Fibroblast of skin of left quadriceps (primary cell): ENCODE results near the gene NPM1.
A peak's percentile ranks its signal among the peaks of the same experiment; 100 is the strongest.
"Not testable (repeated sequence)": the region's sequence is repeated elsewhere in the genome, so short reads cannot be mapped to it uniquely, and the experiment has no call there.

Source experiments
- DNase-seq, 2 experiments: peaks; one replicate each; pipeline ENCODE4 v3.0.0-alpha.2; 2013; ENCODE audit warnings: low read depth in 2 of 2

NPM1 gene, protein sequence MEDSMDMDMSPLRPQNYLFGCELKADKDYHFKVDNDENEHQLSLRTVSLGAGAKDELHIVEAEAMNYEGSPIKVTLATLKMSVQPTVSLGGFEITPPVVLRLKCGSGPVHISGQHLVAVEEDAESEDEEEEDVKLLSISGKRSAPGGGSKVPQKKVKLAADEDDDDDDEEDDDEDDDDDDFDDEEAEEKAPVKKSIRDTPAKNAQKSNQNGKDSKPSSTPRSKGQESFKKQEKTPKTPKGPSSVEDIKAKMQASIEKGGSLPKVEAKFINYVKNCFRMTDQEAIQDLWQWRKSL

GRCh38 chr5:171387345-171387969 is at the start of gene NPM1:
TSS of gene NPM1 (plus strand) at chr5:171387849. CDS start at chr5:171387949, 100 bp downstream.
- peak; percentile 97 for DNase-seq

DNA sequence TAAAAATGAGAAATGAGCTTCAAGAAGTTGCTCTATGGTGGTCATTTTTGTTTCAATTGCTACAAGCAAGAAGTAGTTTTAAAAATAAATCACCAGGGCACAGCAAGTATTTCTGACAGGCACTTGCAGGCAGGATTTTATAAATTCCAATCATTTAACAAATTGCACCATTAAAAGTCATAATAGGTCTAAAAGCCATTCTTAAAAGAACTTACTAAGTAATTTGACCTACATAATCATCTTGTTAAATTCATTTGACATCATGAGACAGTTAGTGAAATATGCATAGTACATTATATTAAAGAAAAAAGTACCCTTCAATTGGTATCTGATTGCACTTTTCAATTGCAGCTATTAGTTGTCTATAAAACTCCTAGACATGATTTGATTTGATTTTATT is 47.6 kb upstream of the NPM1 start:
- DNase-seq: no peak

GRCh38 chr5:171340491-171340890 is 47.2 kb upstream of the NPM1 start:
- DNase-seq: no peak

GRCh38 chr5:171342362-171343111 is 45.1 kb upstream of the NPM1 start:
- DNase-seq: peak; percentile 28 to 36

- no peak for DNase-seq
These were observed 42.6 kb upstream of the NPM1 start for GRCh38 chr5:171344936-171345608.

DNA sequence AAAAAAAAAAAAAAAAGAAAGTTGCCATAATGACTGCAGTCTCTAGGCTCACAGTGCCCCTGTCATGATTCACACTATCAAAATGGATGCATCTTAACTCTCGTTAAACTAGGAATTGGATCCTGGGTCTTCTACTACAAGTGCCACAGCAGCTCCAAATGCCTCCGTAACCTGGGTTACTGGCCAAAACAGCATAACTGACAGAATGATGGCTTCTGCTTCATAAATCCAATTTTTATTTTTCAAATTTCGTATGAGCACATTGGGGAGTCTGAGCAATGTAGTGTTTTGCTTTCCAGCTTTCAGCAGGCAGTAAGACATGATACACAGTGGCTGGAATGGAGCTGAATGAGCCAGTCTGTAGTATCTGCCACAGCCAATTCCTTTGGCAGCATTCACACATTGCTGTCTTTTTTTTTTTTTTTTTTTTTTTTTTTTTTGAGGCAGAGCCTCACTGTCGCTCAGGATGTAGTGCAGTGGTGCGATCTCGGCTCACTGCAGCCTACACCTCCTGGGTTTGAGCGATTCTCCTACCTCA is 36.0 kb upstream of the NPM1 start:
- DNase-seq: no peak

DNA sequence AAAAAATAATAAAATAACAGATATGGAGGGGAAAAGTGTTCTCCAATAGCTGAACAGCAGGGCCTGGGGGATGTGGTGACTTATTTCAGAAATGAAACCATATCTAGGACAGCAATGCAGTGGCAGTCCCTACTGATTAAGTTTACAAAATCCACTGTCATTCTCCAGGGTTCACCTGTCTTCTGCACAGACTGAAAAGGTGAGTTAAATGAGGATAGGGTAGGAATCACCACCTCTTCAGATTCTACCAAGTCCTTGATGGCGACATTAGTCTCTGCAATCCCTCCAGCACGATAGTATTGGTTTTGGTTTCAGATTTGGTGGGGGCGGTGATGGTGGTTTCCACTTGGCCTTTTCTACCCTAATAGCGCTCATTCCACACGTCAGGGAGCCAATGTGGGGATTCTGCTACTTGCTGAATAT is 32.3 kb upstream of the NPM1 start:
- no peak for DNase-seq

- no peak for DNase-seq
These were observed 29.8 kb upstream of the NPM1 start for GRCh38 chr5:171357843-171358242.

DNA sequence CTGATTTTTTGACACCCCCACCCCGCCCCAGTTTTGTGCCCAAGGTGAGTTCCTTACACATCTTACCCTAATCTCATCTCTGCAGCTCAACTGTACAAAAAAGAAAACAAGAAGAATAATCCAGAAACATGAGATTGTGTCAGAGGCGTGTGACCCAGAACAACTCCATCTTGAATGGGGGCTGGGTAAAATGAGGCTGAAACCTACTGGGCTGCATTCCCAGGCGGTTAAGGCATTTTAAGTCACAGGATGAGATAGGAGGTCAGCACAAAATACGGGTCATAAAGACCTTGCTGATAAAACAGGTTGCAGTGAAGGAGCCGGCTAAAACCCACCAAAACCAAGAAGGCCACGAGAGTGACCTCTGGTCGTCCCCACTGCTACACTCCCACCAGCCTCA is 26.5 kb upstream of the NPM1 start:
- not testable (repeated sequence) for DNase-seq

GRCh38 chr5:171363249-171363648 is 24.4 kb upstream of the NPM1 start:
- DNase-seq: not testable (repeated sequence)

DNA sequence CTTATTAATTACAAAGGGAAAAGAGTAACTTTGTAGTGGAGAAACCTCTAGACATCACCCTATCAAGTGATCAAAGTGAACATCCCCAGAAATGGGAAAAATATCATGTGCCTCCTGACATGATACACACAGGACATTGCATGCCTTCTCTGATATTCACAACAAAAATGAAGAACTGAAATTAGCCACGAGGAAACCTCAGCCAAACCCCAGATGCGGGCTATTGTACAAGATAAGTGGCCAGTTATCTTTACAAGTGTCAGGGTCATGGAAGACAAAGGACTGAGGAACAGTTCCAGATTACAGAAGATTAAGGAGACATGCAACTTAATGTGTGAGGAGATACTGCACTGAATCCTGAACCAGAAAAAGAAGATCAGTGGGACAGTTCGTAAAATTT is 23.8 kb upstream of the NPM1 start:
- no peak for DNase-seq

DNA sequence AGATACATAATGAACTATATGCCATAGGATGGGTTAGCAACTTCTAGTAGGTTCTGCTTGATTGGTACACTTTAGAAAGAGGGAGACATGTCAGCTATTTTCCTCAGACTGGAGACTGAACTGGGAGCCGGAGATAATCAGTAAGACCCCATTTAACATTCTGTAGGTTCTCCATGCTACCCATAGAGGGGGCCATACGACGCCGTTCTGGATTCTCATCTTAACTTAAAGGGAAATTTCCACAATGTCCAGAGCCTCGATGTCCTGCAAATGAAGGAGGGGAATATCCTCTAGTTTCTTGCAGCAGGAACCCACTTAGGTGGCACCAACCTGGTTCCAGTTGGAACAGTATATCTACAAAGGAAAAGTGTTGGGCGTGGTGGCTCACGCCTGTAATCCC is 22.3 kb upstream of the NPM1 start:
- no peak for DNase-seq

DNA sequence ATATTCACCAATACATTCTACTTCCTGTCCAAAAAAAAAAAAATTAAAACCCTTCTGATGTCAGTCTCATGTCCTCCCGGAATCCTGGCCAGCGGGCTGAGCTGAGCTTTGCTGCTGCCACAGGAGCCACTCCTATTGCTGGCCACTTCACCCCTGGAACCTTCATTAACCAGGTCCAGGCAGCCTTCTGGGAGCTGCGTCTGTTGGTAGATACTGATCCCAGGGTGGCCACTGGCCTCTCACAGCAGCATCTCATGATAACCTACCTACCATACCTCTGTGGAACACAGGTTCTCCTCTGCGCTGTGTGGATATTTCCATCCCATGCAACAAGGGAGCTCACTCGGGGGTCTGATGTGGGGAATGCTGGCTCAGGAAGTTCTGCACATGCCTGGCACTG is 21.0 kb upstream of the NPM1 start:
- DNase-seq: no peak

GRCh38 chr5:171367424-171368370 is 20.0 kb upstream of the NPM1 start:
- DNase-seq: no peak

GRCh38 chr5:171369056-171369455 is 18.6 kb upstream of the NPM1 start:
- no peak for DNase-seq

DNA sequence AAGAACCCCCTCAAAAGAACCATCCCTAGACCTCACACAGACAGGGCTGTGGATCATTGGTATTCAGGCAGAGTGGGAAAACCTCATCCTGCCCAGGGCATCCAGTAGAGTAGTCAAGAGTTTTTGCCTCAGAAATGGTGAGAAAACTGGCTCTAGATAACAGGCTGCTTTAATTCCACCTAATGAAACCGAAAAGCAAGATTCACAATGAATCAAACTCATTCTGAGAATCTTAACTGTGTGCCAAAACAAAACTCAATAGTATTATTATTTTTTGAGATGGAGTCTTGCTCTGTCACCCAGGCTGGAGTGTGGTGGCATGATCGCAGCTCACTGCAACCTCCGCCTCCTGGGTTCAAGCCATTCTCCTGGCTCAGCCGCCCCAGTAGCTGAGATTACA is 17.8 kb upstream of the NPM1 start:
- DNase-seq: no peak

- not testable (repeated sequence) for DNase-seq
These were observed 16.8 kb upstream of the NPM1 start for GRCh38 chr5:171370881-171371280.

- DNase-seq: no peak
These were observed 16.3 kb upstream of the NPM1 start for GRCh38 chr5:171371326-171371725.

DNA sequence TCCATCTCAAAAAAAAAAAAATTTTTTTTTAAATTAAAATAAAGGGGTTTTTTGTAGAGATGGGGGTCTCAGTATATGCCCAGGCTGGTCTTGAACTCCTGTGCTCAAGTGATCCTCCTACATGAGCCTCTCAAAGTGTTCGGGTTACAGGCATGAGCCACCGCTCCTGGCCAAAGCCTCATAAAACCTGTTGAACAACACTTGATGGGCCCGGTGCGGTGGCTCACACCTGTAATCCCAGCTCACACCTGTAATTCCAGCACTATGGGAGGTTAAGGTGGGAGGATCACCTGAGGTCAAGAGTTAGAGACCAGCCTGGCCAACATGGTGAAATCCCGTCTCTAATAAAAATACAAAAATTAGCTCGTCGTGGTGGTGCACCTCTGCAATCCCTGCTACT is 7.7 kb upstream of the NPM1 start:
- DNase-seq: no peak

- DNase-seq: not testable (repeated sequence)
These were observed 3.2 kb upstream of the NPM1 start for GRCh38 chr5:171384416-171384815.

DNA sequence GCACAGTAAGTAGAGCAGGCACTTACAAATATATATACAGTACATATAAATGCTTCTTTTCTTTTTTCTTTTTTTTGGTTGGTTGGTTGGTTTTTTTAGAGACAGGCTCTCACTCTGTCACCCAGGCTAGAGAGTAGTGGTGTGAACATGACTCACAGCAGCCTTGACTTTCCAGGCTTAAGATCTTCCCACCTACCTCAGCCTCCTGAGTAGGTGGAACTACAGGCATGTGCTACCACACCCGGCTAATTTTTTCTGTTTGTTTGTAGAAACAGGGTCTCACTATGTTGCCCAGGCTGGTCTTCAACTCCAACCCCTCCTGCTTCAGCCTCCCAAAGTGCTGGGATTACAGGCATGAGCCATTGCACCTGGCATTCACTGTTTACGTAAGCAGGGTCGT is 2.6 kb upstream of the NPM1 start:
- not testable (repeated sequence) for DNase-seq
